Esophagus (tissue), 2 donors: ENCODE measurements around the gene RGL2. TPM values are rescaled to one million over a fixed set of nuclear protein-coding genes. Genes with fewer than 3 reads are reported as not detected.

Source experiments
- H3K27ac ChIP-seq, 2 donors: one replicate each; pipeline ENCODE4 v1.5.1; 2013; ENCODE audit warnings: low read depth in 2 of 2, mild to moderate bottlenecking in 2 of 2, inconsistent platforms in 1 of 2, low read length in 1 of 2, moderate library complexity in 1 of 2
- H3K27me3 ChIP-seq, 2 donors: one replicate each; pipeline ENCODE4 v1.6.1; 2013; ENCODE audit warnings: low read length in 2 of 2, control low read depth in 1 of 2, mild to moderate bottlenecking in 1 of 2; ENCODE audit not compliant: insufficient read depth in 2 of 2, control insufficient read depth in 1 of 2
- H3K36me3 ChIP-seq, 2 donors: one replicate each; pipeline ENCODE4 v1.6.1; 2013; ENCODE audit warnings: low read length in 1 of 2; ENCODE audit not compliant: control insufficient read depth in 2 of 2, insufficient read depth in 2 of 2
- H3K4me1 ChIP-seq, 2 donors: one replicate each; pipeline ENCODE4 v1.6.1; 2013; ENCODE audit warnings: low read length in 1 of 2; ENCODE audit not compliant: control insufficient read depth in 2 of 2, insufficient read depth in 2 of 2
- H3K4me3 ChIP-seq, 2 donors: one replicate each; pipeline ENCODE4 v1.5.1; 2013; ENCODE audit warnings: low read length in 2 of 2, mild to moderate bottlenecking in 2 of 2, low read depth in 1 of 2, moderate library complexity in 1 of 2
- H3K9me3 ChIP-seq, 2 donors: one replicate each; pipeline ENCODE4 v1.6.1; 2013; ENCODE audit warnings: mild to moderate bottlenecking in 2 of 2, low read depth in 1 of 2, low read length in 1 of 2, moderate library complexity in 1 of 2; ENCODE audit not compliant: control insufficient read depth in 2 of 2, insufficient read depth in 1 of 2
- WGBS, 2 donors: extraction: QIAGEN DNeasy Blood & Tissue Kit; methylation state at CpG; one replicate each; pipeline ENCODE4 v1.1.7; 2013; 5-methylcytosine and 5-hydroxymethylcytosine counted together
- polyA plus RNA-seq, 2 donors: library from polyadenylated mRNA; stranded (reverse); fragments of 200-250 nt; gene quantifications; one replicate each; pipeline ENCODE4 v1.2.3, GENCODE V29; 2013
- donor health status: healthy with polysubstance abuse.
- donor health status: Bipolar disorder and iron deficiency.

Gene RGL2
- polyA plus RNA-seq, 2 donors = 58.7 to 134 TPM

DNA sequence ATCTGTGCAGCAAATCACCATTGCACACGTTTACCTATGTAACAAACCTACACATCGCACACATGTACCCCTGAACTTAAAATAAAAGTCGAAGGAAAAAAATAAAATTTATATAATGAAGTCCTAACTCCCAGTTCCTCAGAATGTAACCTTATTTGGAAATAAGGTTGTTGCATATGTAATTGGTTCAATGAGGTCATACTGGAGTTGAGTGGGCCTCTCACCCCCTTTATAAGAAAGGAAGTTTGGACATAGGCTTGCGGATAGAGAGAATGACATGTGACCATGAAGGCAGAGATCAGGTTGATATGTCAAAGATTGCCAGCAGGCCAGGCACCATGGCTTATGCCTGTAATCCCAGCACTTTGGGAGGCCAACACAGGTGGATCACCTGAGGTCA lies 34.9 kb upstream of the RGL2 start:
- WGBS, 2 donors = 92 to 97% methylated on average over 4 of the region's 4 CpGs
- Histone ChIP-seq H3K4me3 (no peak overlapping the region), H3K27me3 (no peaks in the 10 kb centered on the region), H3K9me3 (no peaks in the 10 kb centered on the region), H3K36me3 (no peaks in the 10 kb centered on the region), H3K27ac (no peak overlapping the region), H3K4me1 (peaks cover 0 to 2% of the 10 kb centered on the region in 2 donors)

DNA sequence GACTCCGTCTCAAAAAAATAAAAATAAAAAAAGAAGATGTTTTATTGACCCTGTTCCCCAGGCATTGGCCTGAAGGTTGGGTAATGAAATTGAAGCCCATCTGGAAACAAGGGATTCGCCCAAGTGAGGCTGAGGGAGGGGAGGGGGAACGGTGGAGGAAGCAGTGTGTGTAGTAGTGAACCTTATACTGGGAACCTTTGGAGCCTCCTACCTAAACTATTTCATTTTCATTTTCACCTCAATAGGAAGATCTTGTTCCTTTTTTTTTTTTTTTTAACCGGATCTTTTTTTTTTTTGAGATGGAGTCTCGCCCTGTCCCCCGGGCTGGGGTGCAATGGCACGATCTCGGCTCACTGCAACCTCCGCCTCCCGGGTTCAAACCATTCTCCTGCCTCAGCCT lies 32.0 kb upstream of the RGL2 start:
- Histone ChIP-seq H3K36me3 (no peaks in the 10 kb centered on the region), H3K27ac (no peak overlapping the region)
- WGBS, 2 donors = 81 to 88% methylated on average over 10 of the region's 10 CpGs

DNA sequence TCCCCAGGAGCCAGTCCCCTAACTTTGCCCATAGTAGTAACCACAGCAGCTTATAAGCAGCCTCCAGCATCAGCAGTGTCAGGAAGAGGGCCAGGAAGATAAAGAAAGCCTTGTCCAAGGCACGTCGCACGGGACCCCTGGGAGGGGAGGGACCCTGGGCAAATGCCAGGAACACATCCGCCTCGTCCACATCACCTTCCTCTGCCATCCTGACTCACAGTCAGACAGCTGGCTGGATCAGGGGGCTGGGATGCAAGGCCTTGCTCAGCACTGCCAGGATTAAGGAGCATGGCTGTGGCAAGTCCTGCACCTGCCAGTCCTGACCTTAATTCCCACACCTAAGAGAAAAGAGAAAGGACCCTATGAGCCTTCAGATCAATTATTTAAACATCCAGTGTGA lies 30.3 kb upstream of the RGL2 start:
- 44 to 45% methylated on average over 5 of the region's 5 CpGs for WGBS, 2 donors
- Histone ChIP-seq H3K4me3 (no peak overlapping the region), H3K27me3 (no peaks in the 10 kb centered on the region), H3K27ac (no peak overlapping the region), H3K4me1 (peaks cover 0 to 2% of the 10 kb centered on the region in 2 donors), H3K9me3 (no peaks in the 10 kb centered on the region), H3K36me3 (no peaks in the 10 kb centered on the region)

More for the DNA sequence above, 32.0 kb upstream of the RGL2 start:
- Histone ChIP-seq H3K9me3 (no peaks in the 10 kb centered on the region), H3K4me1 (peaks cover 0 to 2% of the 10 kb centered on the region in 2 donors), H3K27me3 (no peaks in the 10 kb centered on the region), H3K4me3 (no peak overlapping the region)

DNA sequence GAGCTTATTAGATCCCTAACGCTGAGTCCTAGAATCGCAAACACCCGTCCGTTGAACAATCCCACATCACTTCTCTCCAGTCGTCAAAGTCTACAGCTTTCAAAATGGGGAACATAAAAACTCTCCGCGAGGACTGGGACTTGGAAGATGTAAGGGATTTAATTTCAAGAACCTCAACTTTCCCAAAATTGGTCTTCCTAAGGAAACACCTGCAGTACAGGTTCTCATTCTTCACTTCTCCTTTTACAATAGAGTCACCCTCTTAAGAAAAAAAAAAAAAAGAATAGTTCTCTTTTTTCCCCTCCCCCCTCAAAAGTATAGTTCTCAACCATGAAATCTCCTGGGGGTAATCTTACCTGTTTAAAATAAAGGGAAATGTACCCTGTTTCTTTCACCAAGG lies 25.4 kb upstream of the RGL2 start:
- H3K27me3 ChIP-seq = no peaks in the 10 kb centered on the region
- WGBS, 2 donors = 23% methylated on average over 7 of the region's 7 CpGs
- peaks cover 5 to 18% of the 10 kb centered on the region in 2 donors for H3K4me1 ChIP-seq
- peaks cover 15 to 17% of the 10 kb centered on the region in 2 donors for H3K36me3 ChIP-seq
- peak overlapping the region in 1 of 2 donors; percentile 89 for H3K27ac ChIP-seq
- peak overlapping the region in 1 of 2 donors; percentile 92 for H3K4me3 ChIP-seq
- no peaks in the 10 kb centered on the region for H3K9me3 ChIP-seq

DNA sequence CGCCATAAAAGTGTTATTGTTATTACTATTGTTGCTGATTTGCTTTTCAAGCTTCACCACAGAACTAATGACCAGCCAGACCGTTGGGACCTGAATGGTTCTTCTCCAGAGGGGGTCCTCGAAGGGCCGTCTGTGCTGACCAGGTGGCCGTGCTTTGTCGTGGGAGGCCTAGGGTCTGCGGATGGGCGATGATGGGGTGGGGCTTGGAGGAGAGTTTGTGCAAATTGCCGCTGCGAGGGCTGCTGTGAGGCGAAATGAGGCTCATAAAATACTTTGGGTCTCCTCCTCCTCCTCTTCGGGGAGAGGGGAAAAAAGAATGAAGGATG lies 24.8 kb upstream of the RGL2 start:
- Histone ChIP-seq H3K27me3 (no peaks in the 10 kb centered on the region), H3K36me3 (peaks cover 18 to 22% of the 10 kb centered on the region in 2 donors), H3K9me3 (no peaks in the 10 kb centered on the region), H3K4me3 (peak overlapping the region; percentile 58 to 92), H3K27ac (peak overlapping the region; percentile 89 to 94), H3K4me1 (peaks cover 2 to 18% of the 10 kb centered on the region in 2 donors)
- 3% methylated on average over 12 of the region's 12 CpGs for WGBS, 2 donors

DNA sequence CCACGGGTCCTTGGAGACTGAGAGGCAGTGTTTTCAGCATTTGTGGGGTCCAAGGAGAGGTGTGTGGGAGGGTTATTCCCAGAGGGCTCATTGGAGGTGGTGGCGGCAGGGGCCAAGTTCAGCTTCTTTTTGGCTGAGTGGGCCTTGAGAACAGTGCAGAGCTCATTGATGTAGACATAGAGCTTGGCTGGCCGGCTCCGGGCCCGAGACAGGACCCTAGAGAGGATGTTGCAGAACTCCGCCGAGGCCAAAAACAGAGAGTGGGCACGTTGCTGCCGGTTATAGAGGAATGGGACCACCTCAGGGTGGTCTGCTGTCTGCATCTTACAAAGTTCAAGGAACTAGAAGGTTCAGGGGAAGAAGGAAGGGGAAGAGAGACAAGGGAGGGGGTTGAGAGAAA lies 22.5 kb upstream of the RGL2 start:
- WGBS, 2 donors = 73 to 80% methylated on average over 9 of the region's 9 CpGs
- no peaks in the 10 kb centered on the region for H3K27me3 ChIP-seq
- H3K4me3 ChIP-seq = peak overlapping the region in 1 of 2 donors; percentile 92
- no peaks in the 10 kb centered on the region for H3K9me3 ChIP-seq
- H3K27ac ChIP-seq = no peak overlapping the region
- H3K36me3 ChIP-seq = peaks cover 18 to 24% of the 10 kb centered on the region in 2 donors
- H3K4me1 ChIP-seq = peaks cover 2 to 18% of the 10 kb centered on the region in 2 donors

DNA sequence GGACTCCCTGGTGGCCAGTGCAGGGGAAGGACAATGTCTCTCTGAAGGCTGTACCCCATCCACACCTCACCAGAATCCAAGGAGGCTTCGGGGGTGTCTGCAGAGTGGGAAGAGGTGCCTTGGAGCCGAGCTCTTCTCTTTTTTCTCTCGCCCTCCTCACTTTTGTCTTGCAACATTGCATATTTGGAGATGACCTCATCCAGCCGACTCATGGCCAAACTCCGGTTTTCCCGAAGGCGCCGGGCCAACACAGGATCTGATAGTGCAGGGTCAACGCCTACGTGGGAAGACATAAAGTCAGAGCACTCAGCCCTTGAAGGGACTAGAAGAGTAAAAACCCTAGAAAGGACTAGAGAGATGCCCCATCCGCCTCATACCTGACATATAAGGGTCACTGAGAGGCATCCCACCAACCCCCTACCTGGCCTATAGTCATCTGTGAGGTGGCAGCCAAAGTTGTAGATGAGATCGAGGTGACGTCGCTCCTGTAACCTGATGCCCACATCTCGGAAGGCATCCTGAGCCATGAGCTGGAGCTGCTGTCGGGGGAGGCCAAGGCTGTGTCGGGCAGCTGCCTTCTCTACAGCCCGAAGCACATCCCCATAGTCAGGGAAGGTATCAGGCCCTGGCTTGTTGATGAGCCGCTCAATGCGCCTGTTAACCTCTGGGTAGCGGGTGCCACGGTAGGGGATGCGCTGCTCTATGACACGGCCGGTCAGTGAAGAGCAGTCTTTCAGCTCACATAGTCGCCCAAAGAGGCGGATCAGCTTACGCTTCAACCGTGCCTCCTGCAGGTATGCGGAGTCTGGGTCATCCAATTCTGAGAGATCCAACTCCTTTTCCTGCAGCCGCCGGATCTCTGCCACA lies 21.8 kb upstream of the RGL2 start:
- 72 to 75% methylated on average over 32 of the region's 32 CpGs for WGBS, 2 donors
- Histone ChIP-seq H3K27ac (peak overlapping the region in 1 of 2 donors; percentile 26), H3K9me3 (no peaks in the 10 kb centered on the region), H3K4me1 (peaks cover 2 to 22% of the 10 kb centered on the region in 2 donors), H3K36me3 (peaks cover 18 to 24% of the 10 kb centered on the region in 2 donors), H3K4me3 (no peak overlapping the region), H3K27me3 (no peaks in the 10 kb centered on the region)

DNA sequence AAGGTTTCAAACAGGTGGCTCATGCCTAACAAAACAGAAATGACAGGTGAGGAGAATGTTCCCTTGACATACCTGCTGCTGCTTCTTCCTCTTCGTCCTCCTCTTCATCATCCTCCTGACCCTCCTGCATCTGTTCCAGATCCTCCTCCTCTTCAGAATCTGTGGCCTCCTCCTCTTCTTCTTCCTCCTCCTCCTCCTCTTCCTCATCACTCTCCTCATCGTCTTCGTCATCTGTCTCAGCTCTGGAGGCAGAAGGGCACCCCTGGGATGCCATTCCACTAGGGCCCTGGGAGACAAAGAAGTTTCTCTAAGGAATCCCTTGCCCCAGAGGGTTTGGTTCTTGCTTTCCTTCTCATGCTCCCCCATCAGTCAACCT lies 21.2 kb upstream of the RGL2 start:
- Histone ChIP-seq H3K27me3 (no peaks in the 10 kb centered on the region), H3K4me1 (peaks cover 5 to 28% of the 10 kb centered on the region in 2 donors), H3K27ac (peak overlapping the region in 1 of 2 donors; percentile 26), H3K4me3 (no peak overlapping the region), H3K36me3 (peaks cover 18 to 24% of the 10 kb centered on the region in 2 donors), H3K9me3 (no peaks in the 10 kb centered on the region)
- WGBS, 2 donors = 85 to 89% methylated on average over 3 of the region's 3 CpGs

DNA sequence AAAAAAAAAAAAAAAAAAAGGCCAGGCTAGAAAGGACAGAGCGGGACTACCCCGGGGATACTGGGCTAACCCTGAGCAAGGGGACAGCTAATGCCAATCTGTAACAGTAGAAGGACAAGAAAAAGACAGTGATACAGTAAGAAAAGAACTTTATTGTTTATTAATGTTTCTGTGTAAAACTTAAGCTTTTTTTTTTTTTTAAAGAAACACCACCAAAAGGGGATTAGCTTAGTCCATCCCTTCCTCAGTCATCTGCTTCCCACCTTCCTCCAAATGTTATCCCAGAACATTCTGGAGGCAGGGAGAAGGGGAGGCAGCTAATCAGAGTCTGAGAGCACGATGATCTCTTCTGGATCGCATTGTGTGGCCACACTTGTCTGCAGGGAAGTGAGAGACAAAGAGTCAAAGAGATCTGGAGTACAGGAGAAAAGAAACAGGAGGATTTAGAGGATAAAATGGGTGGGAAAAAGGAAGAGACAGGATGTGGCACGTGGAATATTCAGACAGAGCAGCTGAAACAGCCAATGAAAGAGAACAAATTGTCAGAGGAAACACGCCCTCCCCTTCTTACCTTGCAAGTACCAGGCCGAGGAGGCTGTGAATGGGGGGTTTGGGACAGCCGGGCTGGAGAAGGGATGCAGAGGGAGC lies 19.8 kb upstream of the RGL2 start:
- H3K4me3 ChIP-seq = peak overlapping the region in 1 of 2 donors; percentile 50
- no peaks in the 10 kb centered on the region for H3K9me3 ChIP-seq
- 62 to 66% methylated on average over 8 of the region's 8 CpGs for WGBS, 2 donors
- H3K36me3 ChIP-seq = peaks cover 18 to 24% of the 10 kb centered on the region in 2 donors
- H3K27ac ChIP-seq = peak overlapping the region; percentile 88 to 90
- peaks cover 7 to 26% of the 10 kb centered on the region in 2 donors for H3K4me1 ChIP-seq
- H3K27me3 ChIP-seq = no peaks in the 10 kb centered on the region
